H1 (cell line): ENCODE results near the gene FAU. TPM values are rescaled to one million over a fixed set of nuclear protein-coding genes. Genes with fewer than 3 reads are reported as not detected.
A peak's percentile ranks its signal among the peaks of the same experiment; 100 is the strongest.

Source experiments
- CTCF ChIA-PET: fragments of 300-600 bp; sonication (Branson Sonifier 250); formaldehyde crosslinking; loops from one replicate; lab custom pipeline; 2021; ENCODE audit not compliant: partially characterized antibody; lab: Charles Lee
- POLR2A ChIA-PET: fragments of 300-600 bp; sonication (Branson Sonifier 250); formaldehyde crosslinking; loops from one replicate; lab custom pipeline; 2021; ENCODE audit warnings: inconsistent platforms; ENCODE audit not compliant: partially characterized antibody; lab: Charles Lee
- DNase-seq, 2 experiments: peaks; one replicate each; pipeline versions ENCODE4 v3.0.0 to v3.0.0-alpha.2; 2010 to 2022; ENCODE audit warnings: low spot score in 2 of 2, low read depth in 1 of 2, mixed read lengths in 1 of 2
- FAIRE-seq: peaks from 2 replicates; lab custom pipeline; 2011; peaks lifted over from hg19 to GRCh38; lab: Jason Lieb, UNC
- H2AFZ ChIP-seq: 2 replicates; pipeline ENCODE4 v1.8.1; 2012; ENCODE audit warnings: low read length, inconsistent platforms
- H2AK5ac ChIP-seq: 2 replicates; pipeline ENCODE4 v1.6.1; 2013; ENCODE audit warnings: low read depth, low read length
- H2BK120ac ChIP-seq: replicated peaks from 2 replicates; pipeline ENCODE3; 2013; ENCODE audit warnings: low read depth, low read length, inconsistent platforms
- H2BK12ac ChIP-seq: 2 replicates; pipeline ENCODE4 v1.6.1; 2013; ENCODE audit warnings: low read depth, low read length
- H2BK15ac ChIP-seq: 2 replicates; pipeline ENCODE4 v1.6.1; 2013; ENCODE audit warnings: low read length
- H2BK20ac ChIP-seq: 2 replicates; pipeline ENCODE4 v1.6.1; 2013; ENCODE audit warnings: low read length
- H2BK5ac ChIP-seq: 2 replicates; pipeline ENCODE4 v1.6.1; 2013; ENCODE audit warnings: low read depth, low read length
- H3K14ac ChIP-seq: 2 replicates; pipeline ENCODE4 v1.6.1; 2013; ENCODE audit warnings: inconsistent platforms; ENCODE audit not compliant: insufficient read length
- H3K18ac ChIP-seq: 2 replicates; pipeline ENCODE4 v1.6.1; 2013; ENCODE audit warnings: low read length; ENCODE audit errors: extremely low read depth
- H3K23ac ChIP-seq: 2 replicates; pipeline ENCODE4 v1.6.1; 2013; ENCODE audit warnings: inconsistent platforms; ENCODE audit not compliant: insufficient read length
- H3K23me2 ChIP-seq: 2 replicates; pipeline ENCODE4 v1.6.1; 2013; ENCODE audit warnings: low read depth, low read length
- H3K27ac ChIP-seq: 2 replicates; pipeline ENCODE4 v1.6.1; 2011; ENCODE audit warnings: low read depth, low read length, inconsistent platforms
- H3K27me3 ChIP-seq, 4 experiments: replicated peaks in 1 of 4; 1 replicate in 1 of 4; 2 replicates in 3 of 4; pipeline versions ENCODE4 v1.6.1 to v1.8.1; 2011 to 2013; ENCODE audit warnings: low read length in 3 of 4, mild to moderate bottlenecking in 3 of 4, inconsistent platforms in 2 of 4, mixed read lengths in 2 of 4, moderate library complexity in 1 of 4; ENCODE audit not compliant: control insufficient read depth in 3 of 4, insufficient read depth in 3 of 4; ENCODE audit errors: extremely low read depth in 1 of 4
- H3K36me3 ChIP-seq, 4 experiments: 2 replicates each; pipeline versions ENCODE4 v1.6.1 to v1.8.1; 2011 to 2013; ENCODE audit warnings: mild to moderate bottlenecking in 4 of 4, low read length in 3 of 4, moderate library complexity in 2 of 4, control low read depth in 1 of 4, inconsistent platforms in 1 of 4; ENCODE audit not compliant: insufficient read depth in 4 of 4, control insufficient read depth in 2 of 4
- H3K4ac ChIP-seq: replicated peaks from 2 replicates; pipeline ENCODE3; 2013; ENCODE audit warnings: low read length, low read depth, mixed read lengths, inconsistent platforms; ENCODE audit not compliant: insufficient read length
- H3K4me1 ChIP-seq, 4 experiments: replicated peaks in 1 of 4; 1 replicate in 1 of 4; 2 replicates in 3 of 4; pipeline versions ENCODE4 v1.6.1 to v1.8.1; 2011 to 2013; ENCODE audit warnings: low read length in 3 of 4, inconsistent platforms in 2 of 4, mixed read lengths in 1 of 4; ENCODE audit not compliant: insufficient read depth in 4 of 4, control insufficient read depth in 3 of 4
- H3K4me2 ChIP-seq, 2 experiments: 2 replicates each; pipeline versions ENCODE4 v1.6.1 to v1.8.1; 2011 to 2013; ENCODE audit warnings: low read depth in 2 of 2, low read length in 2 of 2, control low read depth in 1 of 2, inconsistent platforms in 1 of 2, mild to moderate bottlenecking in 1 of 2; ENCODE audit not compliant: insufficient read depth in 1 of 2
- H3K4me3 ChIP-seq, 4 experiments: fragments of 200-600, 300-600 bp in 1 of 4; sonication (generic), shearing (Covaris generic), sonication (Bioruptor Twin) in 1 of 4; 2 replicates each; pipeline versions ENCODE4 v1.5.1 to v1.8.1; 2011 to 2016; ENCODE audit warnings: low read length in 4 of 4, low read depth in 3 of 4, control low read depth in 2 of 4, inconsistent platforms in 2 of 4, mild to moderate bottlenecking in 2 of 4, mixed read lengths in 1 of 4, moderate library complexity in 1 of 4; ENCODE audit not compliant: insufficient read depth in 2 of 4; ENCODE audit errors: extremely low read depth in 1 of 4
- H3K56ac ChIP-seq: replicated peaks from 2 replicates; pipeline ENCODE3; 2013; ENCODE audit warnings: low read depth, mild to moderate bottlenecking, mixed read lengths, low read length, inconsistent platforms; ENCODE audit not compliant: insufficient read length
- H3K79me1 ChIP-seq: 2 replicates; pipeline ENCODE4 v1.6.1; 2013; ENCODE audit warnings: low read depth, low read length, control low read depth
- H3K79me2 ChIP-seq, 2 experiments: 2 replicates each; pipeline versions ENCODE4 v1.6.1 to v1.8.1; 2012 to 2013; ENCODE audit warnings: low read length in 2 of 2, mild to moderate bottlenecking in 2 of 2, inconsistent platforms in 1 of 2; ENCODE audit not compliant: insufficient read depth in 2 of 2, control insufficient read depth in 1 of 2
- H3K9ac ChIP-seq, 4 experiments: replicated peaks in 1 of 4; 1 replicate in 1 of 4; 2 replicates in 3 of 4; pipeline versions ENCODE4 v1.6.1 to v1.8.1; 2011 to 2013; ENCODE audit warnings: low read depth in 3 of 4, low read length in 3 of 4, control low read depth in 2 of 4, mild to moderate bottlenecking in 2 of 4, moderate library complexity in 2 of 4, inconsistent platforms in 1 of 4; ENCODE audit errors: extremely low read depth in 1 of 4
- H3K9me3 ChIP-seq, 2 experiments: 2 replicates each; pipeline versions ENCODE4 v1.6.1 to v1.8.1; 2012 to 2013; ENCODE audit warnings: mild to moderate bottlenecking in 2 of 2, moderate library complexity in 2 of 2, control low read depth in 1 of 2, inconsistent platforms in 1 of 2, low read depth in 1 of 2, low read length in 1 of 2, mixed read lengths in 1 of 2; ENCODE audit not compliant: insufficient read depth in 2 of 2
- H4K20me1 ChIP-seq, 2 experiments: replicated peaks in 1 of 2; 2 replicates each; pipeline versions ENCODE3 to v1.8.1; 2011 to 2013; ENCODE audit warnings: inconsistent platforms in 2 of 2, low read length in 2 of 2, mild to moderate bottlenecking in 1 of 2; ENCODE audit not compliant: insufficient read depth in 2 of 2, control insufficient read depth in 1 of 2
- H4K5ac ChIP-seq: 2 replicates; pipeline ENCODE4 v1.6.1; 2013; ENCODE audit warnings: low read length, low read depth, mixed read lengths, inconsistent platforms; ENCODE audit not compliant: insufficient read length
- H4K8ac ChIP-seq: 2 replicates; pipeline ENCODE4 v1.8.0; 2013; ENCODE audit warnings: mild to moderate bottlenecking, moderate library complexity, low read length, inconsistent platforms; ENCODE audit not compliant: insufficient read depth; ENCODE audit errors: extremely low read depth
- H4K91ac ChIP-seq: replicated peaks from 2 replicates; pipeline ENCODE3; 2013; ENCODE audit warnings: low read length, mixed read lengths, inconsistent platforms; ENCODE audit not compliant: insufficient read length
- BACH1 ChIP-seq: IDR thresholded peaks from 2 replicates; pipeline ENCODE4 v1.6.1; 2012; ENCODE audit warnings: low read length, improper control_type of control experiment
- CEBPB ChIP-seq: IDR thresholded peaks from 2 replicates; pipeline ENCODE4 v1.6.1; 2012; ENCODE audit warnings: low read depth, low read length
- CHD2 ChIP-seq: IDR thresholded peaks from 2 replicates; pipeline ENCODE4 v1.6.1; 2012; ENCODE audit warnings: low read length, improper control_type of control experiment
- EP300 ChIP-seq, 2 experiments: IDR thresholded peaks; 1 replicate in 1 of 2; 2 replicates in 1 of 2; pipeline ENCODE4 v1.6.1; 2011 to 2012; ENCODE audit warnings: low read depth in 2 of 2, low read length in 2 of 2, mild to moderate bottlenecking in 2 of 2, borderline replicate concordance in 1 of 2, inconsistent platforms in 1 of 2, moderate library complexity in 1 of 2
- JUND ChIP-seq: IDR thresholded peaks from 2 replicates; pipeline ENCODE4 v1.6.1; 2011; ENCODE audit warnings: mild to moderate bottlenecking, improper control_type of control experiment, low read length
- PHF8 ChIP-seq: fragments of 200-600 bp; sonication (generic); conservative IDR thresholded peaks from 2 replicates; pipeline ENCODE4 v1.7.1; 2012; ENCODE audit warnings: low read depth, mild to moderate bottlenecking, inconsistent platforms, low read length, moderate library complexity
- POLR2AphosphoS5 ChIP-seq: IDR thresholded peaks from 2 replicates; pipeline ENCODE4 v1.6.1; 2011; ENCODE audit warnings: low read depth, low read length
- RAD21 ChIP-seq, 2 experiments: IDR thresholded peaks in 1 of 2; conservative IDR thresholded peaks in 1 of 2; 2 replicates each; pipeline ENCODE4 v1.6.1; 2011; ENCODE audit warnings: low read depth in 2 of 2, low read length in 2 of 2, improper control_type of control experiment in 1 of 2, inconsistent platforms in 1 of 2, mild to moderate bottlenecking in 1 of 2, moderate library complexity in 1 of 2
- RBBP5 ChIP-seq: IDR thresholded peaks from 2 replicates; pipeline ENCODE4 v1.7.1; 2012; ENCODE audit warnings: low read depth, mild to moderate bottlenecking, inconsistent platforms, low read length, moderate library complexity, borderline replicate concordance
- SRF ChIP-seq: IDR thresholded peaks from 2 replicates; pipeline ENCODE4 v1.6.1; 2011; ENCODE audit warnings: mild to moderate bottlenecking, low read depth, low read length, moderate library complexity
- YY1 ChIP-seq: IDR thresholded peaks from 2 replicates; pipeline ENCODE4 v1.6.1; 2011; ENCODE audit warnings: low read depth, mild to moderate bottlenecking, low read length
- WGBS, 2 experiments: shearing (Covaris generic) in 1 of 2; methylation state at CpG; one replicate each; pipeline versions ENCODE4 v1.1.6 to v1.1.7; 2013 to 2015; ENCODE audit warnings: low lambda C conversion rate in 2 of 2, mixed read lengths in 2 of 2, inconsistent platforms in 1 of 2, low coverage in 1 of 2, missing lambda C conversion rate in 1 of 2; ENCODE audit not compliant: insufficient replicate concordance in 2 of 2, insufficient coverage in 1 of 2, insufficient read length in 1 of 2; ENCODE audit errors: extremely low coverage in 1 of 2, missing lambda C conversion rate in 1 of 2; 5-methylcytosine and 5-hydroxymethylcytosine counted together
- polyA plus RNA-seq, 7 experiments: library from polyadenylated mRNA; depleted of rRNA in 3 of 7; stranded (reverse) in 5 of 7; unstranded in 2 of 7; fragments of >200 nt in 5 of 7; fragments of 200-250 nt in 2 of 7; gene quantifications; 1 replicate in 5 of 7; 2 replicates in 1 of 7; 4 replicates in 1 of 7; pipeline versions ENCODE4 v1.2.1 to v1.2.3, GENCODE V29; 2011 to 2013; ENCODE audit warnings: missing spikeins in 2 of 7, mixed read lengths in 2 of 7
- total RNA-seq: library from RNA; stranded (reverse); fragmentation: NEBNext Ultra II Directional; extraction: Animal tissue kit (Norgen Biotek cat#: 25700); gene quantifications from 2 replicates; pipeline ENCODE4 v1.2.1, GENCODE V29; 2021

The FAU gene
- total and polyA plus RNA-seq, 2 of the 8 experiments (the other 6 are each of a cell fraction or from before 2014, with no cell fraction given), result 826 to 896 TPM

DNA sequence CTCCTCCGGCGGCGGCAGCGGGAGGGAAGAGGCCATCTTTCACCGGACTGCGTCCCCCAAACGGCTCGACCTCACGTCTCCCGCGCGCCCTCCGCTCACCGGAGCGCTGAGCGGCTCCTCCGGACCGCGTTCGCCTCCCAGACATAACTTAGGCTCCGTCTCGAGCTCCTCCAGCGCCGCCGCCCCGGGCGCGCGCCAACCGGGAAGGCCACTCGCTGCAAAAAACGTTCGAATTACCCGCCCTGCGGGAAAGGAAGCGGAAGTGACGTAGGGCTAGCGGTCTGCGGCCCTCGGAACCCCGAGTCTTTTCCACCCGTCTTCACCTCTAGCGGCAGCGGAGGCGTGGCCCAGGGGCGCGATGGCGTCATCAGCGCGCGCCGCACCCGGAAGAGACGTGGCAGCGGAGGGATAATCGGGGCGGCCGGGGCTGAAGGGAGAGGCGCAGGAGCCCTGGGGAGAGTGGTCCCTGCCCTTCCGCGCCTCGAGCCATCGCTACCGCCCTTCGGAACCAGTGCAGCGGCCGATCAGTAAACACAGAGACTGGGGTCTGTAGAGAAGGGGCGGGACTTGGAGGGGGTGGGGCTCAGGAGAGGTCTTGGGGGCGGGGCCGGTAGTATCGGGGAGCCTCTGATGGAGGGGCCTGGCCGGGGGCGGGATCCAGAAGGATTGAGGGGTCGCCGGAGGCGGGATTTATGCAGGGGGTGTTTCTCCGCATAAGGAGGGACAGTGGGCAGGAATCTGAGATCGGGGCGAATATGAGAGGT, 37.9 kb downstream of the FAU start, which contains the start of the genes CDCA5 and ZFPL1:
CDCA5 (minus strand) TSS at position 207 of the 764 bp plus-strand sequence; CDS start at position 145, 62 bp downstream.
ZFPL1 (plus strand) TSS at position 389 of the 764 bp plus-strand sequence. CDS start 477 bp downstream, outside the sequence.
- 0% methylated on average over 70 of the region's 79 CpGs; no CpG with 5 or more reads in 1 of the 2 experiments for WGBS, 2 experiments
- Histone ChIP-seq H3K36me3 (peaks cover 18 to 35% (median 30%) of the 10 kb centered on the region in 4 experiments), H3K9me3 (no peaks in the 10 kb centered on the region), H3K4me1 (peaks cover 0 to 9% (median 4%) of the 10 kb centered on the region in 4 experiments; a peak in 5 of 7 replicates), H3K4me2 (peak within 1 kb of the TSS; percentile 88 to 98), H3K4me3 (peak within 1 kb of the TSS; percentile 92 to 99 (median 98)), H3K56ac (peak within 1 kb of the TSS; percentile 94), H3K23me2 (peaks cover 8% of the 10 kb centered on the region), H3K27ac (peak within 1 kb of the TSS; percentile 94), H3K18ac (peak within 1 kb of the TSS; percentile 99), H4K20me1 (peaks cover 0 to 4% of the 10 kb centered on the region in 2 experiments), H2BK20ac (no peak within 1 kb of the TSS), H3K79me1 (peaks cover 22% of the 10 kb centered on the region), H2BK15ac (0 out of 2 replicates have a peak within 1 kb of the TSS, but pooled peaks have one; percentile 36), H4K8ac (peak within 1 kb of the TSS; percentile 99), H3K4ac (peak within 1 kb of the TSS; percentile 87), H2AFZ (0 out of 2 replicates have a peak within 1 kb of the TSS, but pooled peaks have one; percentile 8), H4K91ac (peak within 1 kb of the TSS; percentile 98), H2AK5ac (no peak within 1 kb of the TSS), H3K27me3 (no peaks in the 10 kb centered on the region), H2BK5ac (peak within 1 kb of the TSS; percentile 90), H3K14ac (no peak within 1 kb of the TSS), H3K79me2 (peaks cover 10 to 33% of the 10 kb centered on the region in 2 experiments), H4K5ac (peak within 1 kb of the TSS; percentile 100), H3K9ac (peak within 1 kb of the TSS; percentile 77 to 96 (median 87)), H2BK12ac (peak within 1 kb of the TSS; percentile 77; the same call in 1 of the 2 replicates), H3K23ac (no peak within 1 kb of the TSS), H2BK120ac (no peak within 1 kb of the TSS)
- ChIA-PET CTCF (interaction anchor here (1.1 to 1.7 kb wide), 6 partner anchors 16 to 235 kb away, joined by 3 to 5 read pairs (median 4); partner anchors contain the start of genes SAC3D1 and TM7SF2), POLR2A (interaction anchor here (0.9 to 21.6 kb wide), 16 partner anchors 8 to 199 kb away, joined by 3 to 230 read pairs (median 6); partner anchors contain the start of genes CDCA5, SAC3D1, SYVN1 and TM7SF2)
- FAIRE-seq (no peak), DNase-seq (peak; percentile 70 to 98)
- TF ChIP-seq YY1, result peak; percentile 58; the same call in 1 of the 2 replicates
- TF ChIP-seq SRF, result peak; percentile 79
- 0 out of 4 replicates have a peak, but pooled peaks of 1 of the 2 experiments have one; percentile 0 for TF ChIP-seq RAD21 (IDR thresholded peaks at IDR 0.05 in 1 of 2, conservative IDR thresholded peaks at IDR 0.05 in 1 of 2; ENCODE audit: low read depth in 2 of 2, low read length in 2 of 2)
- TF ChIP-seq CEBPB, result no peak
- peak in 1 of 2 experiments; percentile 36; a peak in 1 of 3 replicates for TF ChIP-seq EP300 (IDR thresholded peaks at IDR 0.05; ENCODE audit: borderline replicate concordance in 1 of 2, low read depth in 2 of 2, low read length in 2 of 2)
- TF ChIP-seq RBBP5, result peak; percentile 98
- TF ChIP-seq JUND, result peak; percentile 42; the same call in 1 of the 2 replicates
- peak; percentile 93 for TF ChIP-seq PHF8
- TF ChIP-seq CHD2, result peak; percentile 66
- peak; percentile 67 for TF ChIP-seq POLR2AphosphoS5
- TF ChIP-seq BACH1, result peak; percentile 66; the same call in 1 of the 2 replicates
